ENCODE results near the gene TMPRSS11A.

Gene TMPRSS11A

GRCh38 chr4:67963356-67963755 lies at the start of gene TMPRSS11A:
TSS of gene TMPRSS11A (minus strand) at chr4:67963493. CDS start at chr4:67963393, 100 bp downstream.
- no peak for DNase-seq

- no peak for DNase-seq
Measured at GRCh38 chr4:68011684-68012083, 48.4 kb upstream of the TMPRSS11A start.

GRCh38 chr4:68002906-68003305 lies 39.6 kb upstream of the TMPRSS11A start:
- no peak for DNase-seq

DNA sequence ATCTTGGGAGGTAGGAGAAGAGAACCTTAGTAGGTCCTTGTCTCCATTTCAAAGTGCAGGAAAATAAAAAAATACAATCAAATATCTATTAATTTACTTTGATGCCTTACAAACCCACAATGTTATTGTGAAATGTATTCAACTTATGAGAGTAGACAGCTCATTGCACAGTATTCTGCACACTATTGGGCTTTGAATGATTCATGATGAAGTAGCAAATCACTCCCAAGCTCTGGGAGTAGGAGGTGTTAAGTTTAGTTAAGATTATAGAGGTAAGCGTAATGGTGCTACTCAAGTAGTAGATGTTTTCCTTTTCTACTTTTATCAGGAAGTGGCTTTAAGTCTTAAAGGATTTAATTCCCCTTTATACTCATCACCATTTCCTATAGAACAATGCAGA lies 32.8 kb upstream of the TMPRSS11A start:
- DNase-seq = no peak

DNA sequence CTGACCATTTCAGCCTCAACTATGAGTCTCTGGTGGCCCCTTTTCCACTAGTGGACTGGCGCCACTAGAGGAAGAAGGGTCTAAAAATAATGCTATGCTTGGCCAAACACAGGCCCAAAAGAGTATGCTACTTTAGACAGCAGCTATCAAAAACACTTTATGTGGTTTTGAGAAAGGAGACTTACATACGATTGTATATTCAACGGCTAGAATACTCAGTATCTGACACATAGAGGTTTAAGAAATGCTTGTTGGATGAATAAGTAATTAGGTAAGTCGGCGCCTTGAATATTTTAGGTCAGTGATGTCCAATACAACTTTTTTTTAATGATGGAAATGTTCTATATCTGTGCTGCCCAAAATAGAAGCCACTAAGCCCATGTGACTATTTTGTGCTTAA lies 25.7 kb upstream of the TMPRSS11A start:
- DNase-seq = no peak

- DNase-seq = no peak
Measured at GRCh38 chr4:67983333-67983732, 20.0 kb upstream of the TMPRSS11A start.

DNA sequence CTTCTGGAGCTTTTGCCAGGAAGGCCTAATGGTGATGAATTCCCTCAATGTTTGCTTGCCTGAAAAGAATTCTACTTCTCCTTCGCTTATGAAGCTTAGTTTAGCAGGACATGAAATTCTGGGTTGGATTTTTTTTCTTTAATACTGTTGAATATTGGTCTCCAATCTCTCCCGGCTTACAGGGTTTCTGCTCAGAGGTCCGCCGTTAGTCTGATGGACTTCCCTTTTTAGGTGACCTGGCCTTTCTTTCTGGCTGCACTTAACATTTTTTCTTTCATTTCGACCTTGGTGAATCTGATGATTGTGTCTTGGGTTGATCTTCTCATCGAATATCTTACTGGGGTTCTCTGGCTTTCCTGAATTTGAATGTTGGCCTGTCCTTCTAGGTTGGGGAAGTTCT lies 17.2 kb upstream of the TMPRSS11A start:
- no peak for DNase-seq

DNA sequence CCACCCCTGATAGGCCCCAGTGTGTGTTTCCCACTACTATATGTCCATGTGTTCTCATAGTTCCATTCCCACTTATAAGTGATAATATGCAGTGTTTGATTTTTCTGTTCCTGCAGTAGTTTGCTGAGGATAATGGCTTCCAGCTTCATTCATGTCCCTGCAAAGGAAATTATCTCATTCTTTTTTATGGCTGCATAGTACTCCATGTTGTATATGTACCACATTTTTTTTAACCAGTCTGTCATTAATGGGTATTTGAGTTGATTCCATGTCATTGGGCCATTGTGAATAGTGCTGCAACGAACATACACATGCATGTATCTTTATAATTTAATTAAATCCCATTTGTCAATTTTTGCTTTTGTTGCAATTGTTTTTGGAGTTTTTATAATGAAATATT lies 10.3 kb upstream of the TMPRSS11A start:
- DNase-seq = no peak

GRCh38 chr4:67954890-67955289 lies 8.4 kb downstream of the TMPRSS11A start:
- DNase-seq = no peak

- DNase-seq = no peak
Measured at GRCh38 chr4:67941074-67941473, 22.2 kb downstream of the TMPRSS11A start.

DNA sequence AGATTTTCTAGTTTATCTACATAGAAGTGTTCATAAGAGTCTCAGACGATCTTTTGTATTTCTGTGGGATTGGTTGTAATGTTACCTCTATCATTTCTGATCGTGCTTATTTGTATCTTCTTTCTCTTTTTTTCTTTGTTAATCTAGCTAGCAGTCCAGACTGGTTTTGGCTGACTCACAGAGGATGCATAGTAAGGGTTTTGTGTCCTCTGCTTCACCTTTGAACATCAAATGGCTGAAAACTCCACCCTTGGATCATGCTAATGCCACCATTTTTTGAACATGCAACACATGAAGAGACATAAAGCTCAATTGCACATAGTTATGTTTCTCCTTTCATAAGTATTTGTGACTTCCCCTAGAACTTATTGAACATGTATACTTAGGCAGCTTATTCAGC lies 22.8 kb downstream of the TMPRSS11A start:
- no peak for DNase-seq

GRCh38 chr4:67939195-67939594 lies 24.1 kb downstream of the TMPRSS11A start:
- no peak for DNase-seq

GRCh38 chr4:67935888-67936287 lies 27.4 kb downstream of the TMPRSS11A start:
- DNase-seq = no peak

DNA sequence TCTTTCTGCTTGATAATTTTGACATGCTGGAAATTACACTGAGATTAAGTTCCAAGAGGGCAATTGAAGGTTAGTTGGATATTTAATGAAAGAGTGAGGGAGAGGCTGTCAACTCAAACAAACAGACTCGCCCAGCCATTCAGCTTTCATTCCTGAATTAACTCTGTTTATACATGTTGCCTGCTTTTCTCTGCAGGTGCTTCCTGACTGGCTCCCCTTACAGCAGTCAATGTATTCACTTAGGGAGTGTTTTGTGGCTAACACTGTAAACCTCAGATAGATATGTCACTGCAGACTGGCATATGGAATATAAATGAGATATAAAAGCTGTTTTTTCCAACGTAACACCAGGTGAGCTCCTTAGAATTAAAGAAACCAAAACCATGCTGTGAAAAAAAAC lies 28.7 kb downstream of the TMPRSS11A start:
- peak; percentile 64 to 90 for DNase-seq

DNA sequence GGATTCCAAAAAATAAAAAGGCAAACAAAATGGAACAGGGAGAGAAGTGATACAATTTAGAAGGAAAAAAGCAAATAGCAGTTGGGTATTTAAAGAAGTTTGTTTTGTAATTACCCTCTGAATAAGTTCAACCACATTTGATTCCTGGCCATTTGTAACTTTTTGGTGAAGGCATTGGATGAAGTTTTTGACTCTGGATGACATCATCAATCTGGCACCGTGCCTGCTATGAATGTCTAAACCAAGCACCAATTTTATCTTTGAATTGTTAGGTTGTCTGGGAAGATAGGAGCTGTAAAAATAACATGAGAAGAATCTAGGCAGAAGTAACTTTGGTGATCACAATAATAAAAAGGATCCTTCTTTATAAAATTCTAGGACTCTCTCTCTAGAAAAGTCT lies 29.5 kb downstream of the TMPRSS11A start:
- no peak for DNase-seq

DNA sequence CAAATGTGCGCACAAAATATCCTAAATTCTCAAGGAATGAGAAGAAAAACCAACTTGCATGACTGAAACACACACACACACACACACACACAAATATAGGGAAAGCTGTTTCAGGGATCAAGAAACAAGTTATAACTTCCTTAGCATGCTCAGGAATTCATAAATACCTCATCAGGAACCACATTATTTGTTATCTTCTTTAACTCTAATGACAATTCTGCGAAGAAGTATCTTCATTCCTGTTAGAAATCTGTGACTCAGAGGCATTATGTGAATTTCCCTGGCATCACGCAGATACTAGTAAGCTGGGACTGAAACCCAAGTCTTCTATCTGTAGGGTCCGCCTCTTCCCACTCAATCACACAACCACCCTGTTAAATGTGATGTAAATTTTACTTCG lies 30.3 kb downstream of the TMPRSS11A start:
- DNase-seq = no peak

GRCh38 chr4:67931256-67931655 lies 32.0 kb downstream of the TMPRSS11A start:
- DNase-seq = no peak

GRCh38 chr4:67929426-67929825 lies 33.9 kb downstream of the TMPRSS11A start:
- no peak for DNase-seq

GRCh38 chr4:67928546-67928945 lies 34.7 kb downstream of the TMPRSS11A start:
- DNase-seq = no peak

DNA sequence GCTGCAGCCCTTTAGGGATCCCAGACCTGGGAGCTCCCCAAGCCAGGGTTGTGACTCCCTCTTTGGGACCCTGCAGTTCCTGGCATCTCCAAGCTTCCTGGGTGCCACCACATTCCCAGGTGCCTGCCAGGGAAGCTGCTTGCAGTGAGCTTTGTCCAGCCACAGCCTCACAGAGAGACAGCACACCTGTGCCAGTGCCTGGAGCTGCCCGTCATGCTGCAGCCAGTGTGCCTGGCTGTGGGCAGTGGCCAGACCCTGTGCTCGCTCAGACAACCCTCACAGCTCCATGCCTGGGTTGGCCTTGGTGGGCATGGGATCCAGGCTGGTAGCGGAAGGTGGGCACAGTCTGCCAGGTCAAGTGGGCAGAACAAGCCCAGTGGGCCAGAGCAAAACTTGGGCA lies 36.0 kb downstream of the TMPRSS11A start:
- DNase-seq = no peak

GRCh38 chr4:67926485-67926884 lies 36.8 kb downstream of the TMPRSS11A start:
- DNase-seq = no peak

GRCh38 chr4:67922697-67923096 lies 40.6 kb downstream of the TMPRSS11A start:
- no peak for DNase-seq

DNA sequence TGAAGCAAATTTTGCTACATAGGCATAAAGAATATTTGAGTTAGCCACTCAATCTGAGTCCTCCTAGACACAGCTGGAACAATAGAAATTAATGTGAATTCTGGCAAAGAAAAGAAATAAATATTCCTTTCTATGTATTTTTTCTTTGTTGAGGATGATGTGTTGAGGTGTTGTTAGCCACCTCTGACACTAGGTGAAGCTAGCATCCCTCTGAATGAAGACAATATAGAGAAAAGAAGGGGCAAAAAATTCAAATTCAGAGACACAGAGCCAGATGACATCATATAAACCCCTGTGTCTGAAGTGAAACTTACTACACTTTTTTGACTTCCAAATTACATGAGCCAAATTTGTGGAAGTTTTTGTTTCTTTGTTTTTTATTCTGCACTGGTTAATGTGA lies 44.9 kb downstream of the TMPRSS11A start:
- DNase-seq = peak; percentile 5

DNA sequence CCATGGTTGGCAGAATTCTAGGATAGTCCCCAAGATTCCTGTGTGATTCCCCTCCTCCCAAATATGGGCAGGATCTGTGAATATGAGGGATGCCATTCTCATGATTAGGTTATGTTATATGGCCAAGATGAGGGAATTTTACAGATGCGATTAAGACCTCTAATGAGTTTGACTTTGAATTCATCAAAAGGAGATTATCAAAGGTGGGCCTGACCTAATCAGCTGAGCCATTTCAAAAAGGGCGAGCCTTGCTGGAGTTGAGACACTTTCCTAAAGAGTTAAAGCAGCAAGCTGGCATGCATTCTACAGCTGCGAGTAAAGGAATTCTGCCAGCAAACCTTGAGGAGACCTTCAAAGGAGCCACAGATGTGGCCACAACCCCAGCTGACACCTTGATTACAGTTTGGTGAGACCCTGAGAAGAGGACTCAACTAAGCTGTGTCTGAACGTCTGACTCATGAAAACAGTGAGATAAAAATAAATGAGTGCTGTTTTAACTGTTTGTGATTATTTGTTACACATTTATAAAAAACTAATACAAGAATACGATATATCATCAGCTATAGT lies 47.8 kb downstream of the TMPRSS11A start:
- DNase-seq = no peak

DNA sequence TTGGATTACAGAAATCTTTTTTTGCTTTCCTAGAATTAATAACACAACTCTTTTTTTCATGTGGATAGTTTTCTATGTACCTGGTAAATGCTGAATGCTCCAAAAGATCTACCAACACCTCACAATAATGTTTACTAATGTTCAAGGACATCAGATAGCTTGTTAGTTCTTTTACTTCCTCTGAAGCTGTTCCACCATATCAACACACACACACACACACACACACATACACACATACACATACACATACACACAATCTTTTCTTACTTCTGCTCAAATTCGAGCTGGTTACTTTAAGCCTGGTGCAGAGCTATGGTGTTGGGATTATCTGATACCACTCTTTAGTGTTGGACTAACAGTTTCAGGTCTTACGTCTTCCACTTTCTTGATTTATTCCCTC lies 51.2 kb downstream of the TMPRSS11A start:
- DNase-seq = no peak

GRCh38 chr4:67911638-67912037 lies 51.7 kb downstream of the TMPRSS11A start:
- no peak for DNase-seq

All from NCI-H2081 (cell line).